Body of pancreas (tissue), 4 donors: ENCODE data around the gene GPD1L. TPM values are rescaled to one million over a fixed set of nuclear protein-coding genes. Genes with fewer than 3 reads are reported as not detected.
A peak's percentile ranks its signal among the peaks of the same experiment; 100 is the strongest.
"Not testable (repeated sequence)": the region's sequence is repeated elsewhere in the genome, so short reads cannot be mapped to it uniquely, and the experiment has no call there.

Source experiments
- ATAC-seq: fragments of 150-250 bp; one replicate; pipeline ENCODE4 v1.9.1; 2016
- DNase-seq, 4 donors: peaks; one replicate each; pipeline ENCODE4 v3.0.0-alpha.2; 2019
- H3K27ac ChIP-seq, 4 donors: fragments of 200-600 bp; sonication (generic); 1 replicate in 3 of 4; 2 replicates in 1 of 4; pipeline versions ENCODE4 v1.5.1 to v1.6.1; 2016 to 2019; ENCODE audit warnings: mild to moderate bottlenecking in 1 of 4, mixed read lengths in 1 of 4, moderate library complexity in 1 of 4
- H3K27me3 ChIP-seq, 2 donors: fragments of 200-600 bp; sonication (generic); one replicate each; pipeline ENCODE4 v1.6.0; 2016; ENCODE audit warnings: mild to moderate bottlenecking in 1 of 2
- H3K36me3 ChIP-seq, 2 donors: fragments of 200-600 bp; sonication (generic); replicated peaks in 1 of 2; 2 replicates each; pipeline ENCODE4 v1.5.1; 2016; ENCODE audit warnings: low read depth in 2 of 2; ENCODE audit not compliant: insufficient read depth in 1 of 2
- H3K4me1 ChIP-seq: fragments of 200-600 bp; sonication (generic); one replicate; pipeline ENCODE4 v1.6.0; 2016
- H3K4me3 ChIP-seq, 2 donors: fragments of 200-600 bp; sonication (generic); 1 replicate in 1 of 2; 2 replicates in 1 of 2; pipeline ENCODE4 v1.5.1; 2016 to 2019
- H3K9me3 ChIP-seq, 3 donors: fragments of 200-600 bp; sonication (generic); 1 replicate in 2 of 3; 2 replicates in 1 of 3; pipeline ENCODE4 v1.5.1; 2016
- POLR2A ChIP-seq, 3 donors: fragments of 450-650 bp; IDR thresholded peaks; one replicate each; pipeline ENCODE4 v1.6.1; 2016; ENCODE audit warnings: antibody characterized with exemption in 3 of 3, mild to moderate bottlenecking in 2 of 3
- WGBS, 2 donors: methylation state at CpG; one replicate each; pipeline ENCODE4 v1.1.5; 2017; 5-methylcytosine and 5-hydroxymethylcytosine counted together
- intact Hi-C: fragments of 100-400 bp; cut with DNase I; formaldehyde crosslinking; loops from one replicate; pipeline ENCODE4 v1.15.1; 2023
- total RNA-seq, 2 donors: library from RNA; depleted of rRNA; stranded (reverse); fragments of >200 nt; gene quantifications; one replicate each; pipeline ENCODE4 v1.1.0, GENCODE V29; 2016
- TF ChIP-seq, protein P1 (sequence below), 7 experiments: fragments of 450-650 bp in 4 of 7; fragments of 200-600 bp in 3 of 7; sonication (generic) in 3 of 7; IDR thresholded peaks; one replicate each; pipeline ENCODE4 v1.5.1; 2016 to 2019; ENCODE audit warnings: antibody characterized with exemption in 7 of 7

GPD1L gene
- total RNA-seq, 2 donors from 2014 or later: 23.6 to 97.6 TPM

DNA sequence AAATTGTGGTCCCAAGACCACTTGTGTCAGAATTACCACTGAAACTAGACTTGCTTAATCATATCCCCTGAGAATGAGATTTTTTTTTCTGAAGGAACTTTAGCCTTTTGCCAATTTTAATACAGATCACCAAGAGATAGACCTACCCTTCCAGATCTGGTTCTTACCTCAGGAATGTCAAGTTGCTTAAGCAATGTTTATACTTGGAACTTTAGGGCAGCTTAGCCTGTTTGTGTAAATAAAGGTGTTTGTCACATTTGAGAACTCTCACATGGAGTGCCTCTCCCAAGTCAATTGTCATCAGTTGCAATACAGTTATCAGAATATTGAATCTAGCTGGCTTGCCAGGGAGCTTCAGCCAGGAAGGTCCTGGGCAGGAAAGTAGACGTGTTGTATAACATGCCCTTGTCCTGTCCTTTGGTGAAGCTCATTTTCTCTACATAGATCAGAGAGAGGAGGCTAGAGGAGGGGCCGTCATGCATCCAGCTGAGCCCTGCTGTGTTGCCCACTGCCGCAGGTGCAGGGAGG lies 3.9 kb downstream of the GPD1L start:
- peak overlapping the region in 3 of 4 donors; percentile 56 to 70 (median 65) for H3K27ac ChIP-seq
- peaks cover 59% of the 10 kb centered on the region for H3K4me1 ChIP-seq
- DNase-seq: no peak
- H3K9me3 ChIP-seq: no peaks in the 10 kb centered on the region
- H3K4me3 ChIP-seq: no peak overlapping the region
- 67 to 70% methylated on average over 3 of the region's 3 CpGs for WGBS, 2 donors
- no peak for ATAC-seq
- H3K27me3 ChIP-seq: no peaks in the 10 kb centered on the region
- H3K36me3 ChIP-seq: no peaks in the 10 kb centered on the region
- intact Hi-C loops: no loop called here
- no peak for TF ChIP-seq POLR2A (IDR thresholded peaks at IDR 0.05)
- TF ChIP-seq, protein P1, sequence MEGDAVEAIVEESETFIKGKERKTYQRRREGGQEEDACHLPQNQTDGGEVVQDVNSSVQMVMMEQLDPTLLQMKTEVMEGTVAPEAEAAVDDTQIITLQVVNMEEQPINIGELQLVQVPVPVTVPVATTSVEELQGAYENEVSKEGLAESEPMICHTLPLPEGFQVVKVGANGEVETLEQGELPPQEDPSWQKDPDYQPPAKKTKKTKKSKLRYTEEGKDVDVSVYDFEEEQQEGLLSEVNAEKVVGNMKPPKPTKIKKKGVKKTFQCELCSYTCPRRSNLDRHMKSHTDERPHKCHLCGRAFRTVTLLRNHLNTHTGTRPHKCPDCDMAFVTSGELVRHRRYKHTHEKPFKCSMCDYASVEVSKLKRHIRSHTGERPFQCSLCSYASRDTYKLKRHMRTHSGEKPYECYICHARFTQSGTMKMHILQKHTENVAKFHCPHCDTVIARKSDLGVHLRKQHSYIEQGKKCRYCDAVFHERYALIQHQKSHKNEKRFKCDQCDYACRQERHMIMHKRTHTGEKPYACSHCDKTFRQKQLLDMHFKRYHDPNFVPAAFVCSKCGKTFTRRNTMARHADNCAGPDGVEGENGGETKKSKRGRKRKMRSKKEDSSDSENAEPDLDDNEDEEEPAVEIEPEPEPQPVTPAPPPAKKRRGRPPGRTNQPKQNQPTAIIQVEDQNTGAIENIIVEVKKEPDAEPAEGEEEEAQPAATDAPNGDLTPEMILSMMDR (IDR thresholded peaks at IDR 0.05): no peak

GRCh38 chr3:32111560-32111959 lies 5.1 kb downstream of the GPD1L start:
- intact Hi-C loops: no loop called here
- DNase-seq (no peak), ATAC-seq (no peak)
- whole genome bisulfite sequencing, 2 donors: 69 to 79% methylated on average over 2 of the region's 2 CpGs
- H3K9me3 ChIP-seq: no peaks in the 10 kb centered on the region
- H3K27me3 ChIP-seq: no peaks in the 10 kb centered on the region
- no peaks in the 10 kb centered on the region for H3K36me3 ChIP-seq
- H3K4me3 ChIP-seq: no peak overlapping the region
- H3K27ac ChIP-seq: no peak overlapping the region
- peaks cover 55% of the 10 kb centered on the region for H3K4me1 ChIP-seq
- TF ChIP-seq, protein P1 (IDR thresholded peaks at IDR 0.05): no peak
- TF ChIP-seq POLR2A (IDR thresholded peaks at IDR 0.05): no peak

- Histone ChIP-seq H3K4me1 (peaks cover 49% of the 10 kb centered on the region), H3K36me3 (no peaks in the 10 kb centered on the region), H3K4me3 (no peak overlapping the region), H3K27me3 (no peaks in the 10 kb centered on the region), H3K9me3 (no peaks in the 10 kb centered on the region), H3K27ac (no peak overlapping the region)
- DNase-seq (no peak), ATAC-seq (no peak)
- intact Hi-C loops: no loop called here
- no peak for TF ChIP-seq POLR2A (IDR thresholded peaks at IDR 0.05)
- TF ChIP-seq, protein P1 (IDR thresholded peaks at IDR 0.05): no peak
Measured at GRCh38 chr3:32113566-32113965, 7.1 kb downstream of the GPD1L start.

- no peaks in the 10 kb centered on the region for H3K9me3 ChIP-seq
- H3K4me1 ChIP-seq: peaks cover 44% of the 10 kb centered on the region
- no peak for ATAC-seq
- H3K36me3 ChIP-seq: no peaks in the 10 kb centered on the region
- no peak overlapping the region for H3K4me3 ChIP-seq
- WGBS, 2 donors: 93 to 94% methylated on average over 2 to 3 of the region's 3 CpGs
- DNase-seq: no peak
- no peaks in the 10 kb centered on the region for H3K27me3 ChIP-seq
- intact Hi-C loops: no loop called here
- H3K27ac ChIP-seq: no peak overlapping the region
- TF ChIP-seq, protein P1 (IDR thresholded peaks at IDR 0.05): no peak
- TF ChIP-seq POLR2A (IDR thresholded peaks at IDR 0.05): no peak
Measured at GRCh38 chr3:32113981-32114545, 7.6 kb downstream of the GPD1L start.

- DNase-seq: peak in 1 of 4 donors; percentile 33
- ATAC-seq, H3K4me3 ChIP-seq, H3K9me3 ChIP-seq, H3K36me3 ChIP-seq, H3K27ac ChIP-seq, H3K27me3 ChIP-seq, intact Hi-C loops: not testable (repeated sequence)
- 80 to 93% methylated on average over 19 of the region's 19 CpGs for WGBS, 2 donors
- peaks cover 37% of the 10 kb centered on the region for H3K4me1 ChIP-seq
Measured at GRCh38 chr3:32114546-32115386, 8.3 kb downstream of the GPD1L start.
